ENCODE data around the gene STYK1. TPM values are rescaled to one million over a fixed set of nuclear protein-coding genes. Genes with fewer than 3 reads are reported as not detected.

The STYK1 gene
- total and polyA plus RNA-seq, 9 of the 15 experiments (the other 6 are each of a cell fraction or from before 2014, with no cell fraction given) = 0.31 to 1.8 (median 0.64) TPM

- Histone ChIP-seq H4K20me1 (replicated peaks; ENCODE audit: control insufficient read depth, insufficient read depth, low read length) (no peaks in the 10 kb centered on the region), H3K4me1 (replicated peaks in 1 of 2; ENCODE audit: control insufficient read depth in 2 of 2, insufficient read depth in 2 of 2, low read length in 2 of 2) (no peaks in the 10 kb centered on the region), H3K27ac (ENCODE audit: extremely low read depth, low read depth, low read length) (no peak overlapping the region), H3K9me3 (replicated peaks; ENCODE audit: control insufficient read depth, insufficient read depth, low read depth, low read length) (no peaks in the 10 kb centered on the region), H3K36me3 (ENCODE audit: control insufficient read depth, insufficient read depth, low read length) (no peaks in the 10 kb centered on the region), H3K79me2 (ENCODE audit: control insufficient read depth, insufficient read depth, low read length) (no peaks in the 10 kb centered on the region), H3K4me2 (ENCODE audit: insufficient read depth, low read length) (no peak overlapping the region), H2AFZ (ENCODE audit: low read depth, low read length) (no peak overlapping the region), H3K9me1 (ENCODE audit: control insufficient read depth, insufficient read depth, low read length) (no peaks in the 10 kb centered on the region), H3K27me3 (ENCODE audit: control insufficient read depth in 2 of 2, insufficient read depth in 2 of 2, low read length in 2 of 2) (no peaks in the 10 kb centered on the region), H3K4me3 (no peak overlapping the region), H3K9ac (ENCODE audit: insufficient read depth in 1 of 2, low read depth in 2 of 2, low read length in 2 of 2) (no peak overlapping the region)
- intact Hi-C loops (cut with micrococcal nuclease) = no loop called here
- TF ChIP-seq ZNF347 (CRISPR knock-in tag; IDR thresholded peaks at IDR 0.05; ENCODE audit: low read depth) = no peak
- no peak for TF ChIP-seq ZFP1 (CRISPR knock-in tag; IDR thresholded peaks at IDR 0.05)
- TF ChIP-seq SIN3A (IDR thresholded peaks at IDR 0.05; ENCODE audit: borderline replicate concordance in 2 of 2, control insufficient read depth in 1 of 2, low read depth in 2 of 2, low read length in 2 of 2) = no peak
- TF ChIP-seq TGIF2 (CRISPR knock-in tag; IDR thresholded peaks at IDR 0.05) = no peak
- no peak for TF ChIP-seq ZNF384 (IDR thresholded peaks at IDR 0.05; ENCODE audit: low read depth, low read length)
- TF ChIP-seq KDM5B (IDR thresholded peaks at IDR 0.05; ENCODE audit: insufficient replicate concordance, low read depth, low read length) = no peak
- no peak for TF ChIP-seq NR2C1 (IDR thresholded peaks at IDR 0.05)
- no peak for TF ChIP-seq NR2C1 (tag; IDR thresholded peaks at IDR 0.05)
- no peak for TF ChIP-seq U2AF2 (optimal IDR thresholded peaks at IDR 0.05; ENCODE audit: low read depth, low read length)
- TF ChIP-seq IRF2 (CRISPR knock-in tag; IDR thresholded peaks at IDR 0.05) = no peak
- no peak for TF ChIP-seq MTF1 (CRISPR knock-in tag; IDR thresholded peaks at IDR 0.05; ENCODE audit: borderline replicate concordance)
- no peak for TF ChIP-seq ZNF717 (CRISPR knock-in tag; IDR thresholded peaks at IDR 0.05)
- TF ChIP-seq SMARCB1 (IDR thresholded peaks at IDR 0.05; ENCODE audit: insufficient read length, low read depth) = no peak
- TF ChIP-seq ZNF695 (CRISPR knock-in tag; IDR thresholded peaks at IDR 0.05) = no peak
- TF ChIP-seq ZNF224 (CRISPR knock-in tag; IDR thresholded peaks at IDR 0.05) = no peak
- FAIRE-seq = no peak
- CTCF ChIA-PET (ENCODE audit: low intra/inter-chr PET ratio) = no interaction called here
- WGBS (ENCODE audit: insufficient coverage, low coverage, missing lambda C conversion rate) = 13% methylated on average over 1 of the region's 1 CpG
- ATAC-seq = no peak
- POLR2A ChIA-PET = no interaction called here
- DNase-seq (ENCODE audit: extremely low read depth in 1 of 4, low spot score in 3 of 4) = no peak
- in situ Hi-C loops (cut with MboI) = no loop called here
- no TSS peak for BruUV-seq (replicated peaks)
These were observed 35.1 kb downstream of the STYK1 start for GRCh38 chr12:10638728-10639127.

All from K562 (cell line).